Measurements from ENCODE around the gene SLC22A23.
A peak's percentile ranks its signal among the peaks of the same experiment; 100 is the strongest.

Gene SLC22A23

GRCh38 chr6:3356824-3357420, 99.9 kb downstream of the SLC22A23 start:
- TF ChIP-seq CTCF (IDR thresholded peaks at IDR 0.05): no peak
- Mint-ChIP-seq H3K4me1 (peaks cover 99% of the 10 kb centered on the region), H3K9me3 (no peaks in the 10 kb centered on the region), H3K27ac (peak overlapping the region; percentile 82), H3K4me3 (peak overlapping the region; percentile 75), H3K27me3 (ENCODE audit: low read depth, poor library complexity) (peaks cover 12% of the 10 kb centered on the region), H3K36me3 (ENCODE audit: low read depth) (peaks cover 4% of the 10 kb centered on the region)
- DNase-seq: no peak

DNA sequence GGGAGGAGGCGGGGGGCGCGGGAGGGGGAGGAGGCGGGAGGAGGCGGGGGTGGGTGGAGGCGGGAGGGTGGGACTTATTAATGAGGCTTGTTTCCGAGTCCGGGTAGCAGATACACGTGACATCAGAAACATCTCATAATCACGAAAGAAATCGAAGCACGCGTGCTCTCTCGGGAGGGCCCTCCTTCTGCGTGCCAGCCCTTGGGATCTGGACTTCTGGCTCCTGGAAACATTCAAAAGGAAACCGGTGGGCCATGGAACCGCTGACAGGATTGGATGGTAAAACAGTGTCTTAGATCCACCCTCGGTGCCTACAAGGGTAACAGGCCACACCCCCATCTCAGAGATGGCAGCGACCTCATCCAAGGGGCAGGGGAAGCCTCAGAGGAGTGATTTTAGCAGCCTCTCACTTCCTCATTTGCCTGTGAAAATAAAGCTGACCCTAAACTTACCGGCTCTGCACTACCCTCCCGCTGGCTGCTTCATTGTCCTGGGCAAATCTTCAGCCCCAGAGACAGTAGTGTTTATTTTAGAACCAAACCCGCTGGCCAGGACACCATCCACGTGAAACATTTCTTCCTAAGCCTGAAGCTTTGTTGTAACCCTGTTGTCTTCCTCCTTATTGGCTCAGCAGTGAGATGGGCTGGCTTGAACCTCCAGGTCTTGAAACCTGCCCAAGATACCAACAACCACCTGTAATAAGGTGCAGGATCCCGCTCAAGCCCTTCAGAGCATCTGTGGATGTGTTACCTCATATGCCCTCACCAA, 100.6 kb downstream of the SLC22A23 start:
- peaks cover 4% of the 10 kb centered on the region for H3K36me3 Mint-ChIP-seq (ENCODE audit: low read depth)
- H3K27me3 Mint-ChIP-seq (ENCODE audit: low read depth, poor library complexity): peaks cover 12% of the 10 kb centered on the region
- H3K9me3 Mint-ChIP-seq: no peaks in the 10 kb centered on the region
- H3K4me3 Mint-ChIP-seq: peak overlapping the region; percentile 75
- TF ChIP-seq CTCF (IDR thresholded peaks at IDR 0.05): no peak
- H3K4me1 Mint-ChIP-seq: peaks cover 99% of the 10 kb centered on the region
- H3K27ac Mint-ChIP-seq: peak overlapping the region; percentile 82
- DNase-seq: peak; percentile 65

DNA sequence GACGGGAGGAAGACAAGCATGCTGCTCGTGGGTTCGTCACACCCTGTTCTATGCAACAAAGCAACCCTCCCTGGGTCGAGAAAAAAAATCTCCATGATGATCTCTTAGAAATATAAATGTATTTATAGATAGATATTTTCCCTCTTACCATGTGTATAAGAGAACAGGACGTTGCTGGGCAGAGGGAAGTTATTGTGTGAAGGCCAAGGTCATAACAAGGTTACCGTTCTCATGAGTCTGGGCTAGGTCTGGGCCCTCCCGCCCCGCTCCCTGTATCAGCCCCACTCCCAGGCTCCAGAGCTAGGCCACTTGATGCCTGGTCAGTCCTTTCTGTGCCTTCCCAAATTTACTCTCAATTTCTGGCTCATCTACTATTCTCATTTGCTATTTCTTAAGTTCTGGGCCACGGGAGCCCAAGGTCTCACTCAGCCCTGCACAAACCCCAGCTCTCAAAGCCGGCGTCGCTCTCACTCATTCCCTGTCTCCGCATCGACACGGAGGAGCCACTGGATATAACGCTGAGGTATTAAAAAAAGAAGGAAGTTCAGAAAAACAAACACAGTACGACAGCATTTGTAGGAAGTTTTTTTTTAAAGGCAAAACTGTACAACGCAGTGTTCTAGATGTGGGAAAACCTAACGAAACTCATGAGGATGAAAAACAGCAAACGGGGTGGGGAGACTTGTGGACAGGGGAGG, 101.3 kb downstream of the SLC22A23 start:
- H3K4me1 Mint-ChIP-seq: peaks cover 99% of the 10 kb centered on the region
- peak overlapping the region; percentile 86 for H3K27ac Mint-ChIP-seq
- peaks cover 4% of the 10 kb centered on the region for H3K36me3 Mint-ChIP-seq (ENCODE audit: low read depth)
- no peaks in the 10 kb centered on the region for H3K9me3 Mint-ChIP-seq
- no peak for DNase-seq
- H3K4me3 Mint-ChIP-seq: peak overlapping the region; percentile 75
- TF ChIP-seq CTCF (IDR thresholded peaks at IDR 0.05): no peak
- peaks cover 12% of the 10 kb centered on the region for H3K27me3 Mint-ChIP-seq (ENCODE audit: low read depth, poor library complexity)

DNA sequence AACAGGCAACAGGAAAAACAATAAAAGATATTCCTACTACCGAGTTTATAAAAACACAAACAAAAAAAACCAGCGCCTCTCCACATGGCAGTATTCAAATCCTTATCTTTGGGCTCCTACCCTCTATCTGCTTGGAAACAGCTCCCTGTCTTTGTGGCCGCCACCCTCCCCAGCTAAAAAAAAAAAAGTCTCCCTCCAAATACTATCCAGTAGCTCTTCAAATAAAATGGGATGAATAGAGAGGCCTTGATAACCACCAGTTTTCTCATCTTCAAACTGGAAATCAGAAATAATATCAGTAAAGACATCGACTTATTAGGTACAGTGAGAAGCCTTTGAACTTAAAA, 101.9 kb downstream of the SLC22A23 start:
- peaks cover 12% of the 10 kb centered on the region for H3K27me3 Mint-ChIP-seq (ENCODE audit: low read depth, poor library complexity)
- no peak for DNase-seq
- peak overlapping the region; percentile 14 for H3K27ac Mint-ChIP-seq
- H3K4me3 Mint-ChIP-seq: peak overlapping the region; percentile 75
- peaks cover 99% of the 10 kb centered on the region for H3K4me1 Mint-ChIP-seq
- H3K36me3 Mint-ChIP-seq (ENCODE audit: low read depth): peaks cover 4% of the 10 kb centered on the region
- H3K9me3 Mint-ChIP-seq: no peaks in the 10 kb centered on the region
- no peak for TF ChIP-seq CTCF (IDR thresholded peaks at IDR 0.05)

- Mint-ChIP-seq H3K9me3 (no peaks in the 10 kb centered on the region), H3K4me1 (peaks cover 99% of the 10 kb centered on the region), H3K27ac (no peak overlapping the region), H3K36me3 (ENCODE audit: low read depth) (peaks cover 4% of the 10 kb centered on the region), H3K27me3 (ENCODE audit: low read depth, poor library complexity) (peaks cover 15% of the 10 kb centered on the region), H3K4me3 (peak overlapping the region; percentile 10)
- DNase-seq: no peak
- TF ChIP-seq CTCF (IDR thresholded peaks at IDR 0.05): no peak
These were observed 102.9 kb downstream of the SLC22A23 start for GRCh38 chr6:3353939-3354338.
